ENCODE results near the gene MTRF1. TPM values are rescaled to one million over a fixed set of nuclear protein-coding genes. Genes with fewer than 3 reads are reported as not detected.

MTRF1 gene
- total and polyA plus RNA-seq, 9 of the 15 experiments (the other 6 are each of a cell fraction or from before 2014, with no cell fraction given), result 12.5 to 33.7 (median 20.1) TPM

- in situ Hi-C loops (cut with MboI), result no loop called here
Measured at GRCh38 chr13:41304551-41304950, 41.2 kb upstream of the MTRF1 start.

GRCh38 chr13:41302743-41303142 lies 39.4 kb upstream of the MTRF1 start:
- no TSS peak for BruUV-seq (replicated peaks)
- POLR2A ChIA-PET, result no interaction called here
- no peak overlapping the region for H2AFZ ChIP-seq (ENCODE audit: low read depth, low read length)
- TF ChIP-seq MCM2 (IDR thresholded peaks at IDR 0.05; ENCODE audit: low read depth) (no peak), MBD2 (IDR thresholded peaks at IDR 0.05; ENCODE audit: borderline replicate concordance, low read depth) (no peak), E2F3 (CRISPR knock-in tag; IDR thresholded peaks at IDR 0.05) (no peak), NR2F6 (CRISPR knock-in tag; IDR thresholded peaks at IDR 0.05) (no peak)
- TF ChIP-seq, protein P1, sequence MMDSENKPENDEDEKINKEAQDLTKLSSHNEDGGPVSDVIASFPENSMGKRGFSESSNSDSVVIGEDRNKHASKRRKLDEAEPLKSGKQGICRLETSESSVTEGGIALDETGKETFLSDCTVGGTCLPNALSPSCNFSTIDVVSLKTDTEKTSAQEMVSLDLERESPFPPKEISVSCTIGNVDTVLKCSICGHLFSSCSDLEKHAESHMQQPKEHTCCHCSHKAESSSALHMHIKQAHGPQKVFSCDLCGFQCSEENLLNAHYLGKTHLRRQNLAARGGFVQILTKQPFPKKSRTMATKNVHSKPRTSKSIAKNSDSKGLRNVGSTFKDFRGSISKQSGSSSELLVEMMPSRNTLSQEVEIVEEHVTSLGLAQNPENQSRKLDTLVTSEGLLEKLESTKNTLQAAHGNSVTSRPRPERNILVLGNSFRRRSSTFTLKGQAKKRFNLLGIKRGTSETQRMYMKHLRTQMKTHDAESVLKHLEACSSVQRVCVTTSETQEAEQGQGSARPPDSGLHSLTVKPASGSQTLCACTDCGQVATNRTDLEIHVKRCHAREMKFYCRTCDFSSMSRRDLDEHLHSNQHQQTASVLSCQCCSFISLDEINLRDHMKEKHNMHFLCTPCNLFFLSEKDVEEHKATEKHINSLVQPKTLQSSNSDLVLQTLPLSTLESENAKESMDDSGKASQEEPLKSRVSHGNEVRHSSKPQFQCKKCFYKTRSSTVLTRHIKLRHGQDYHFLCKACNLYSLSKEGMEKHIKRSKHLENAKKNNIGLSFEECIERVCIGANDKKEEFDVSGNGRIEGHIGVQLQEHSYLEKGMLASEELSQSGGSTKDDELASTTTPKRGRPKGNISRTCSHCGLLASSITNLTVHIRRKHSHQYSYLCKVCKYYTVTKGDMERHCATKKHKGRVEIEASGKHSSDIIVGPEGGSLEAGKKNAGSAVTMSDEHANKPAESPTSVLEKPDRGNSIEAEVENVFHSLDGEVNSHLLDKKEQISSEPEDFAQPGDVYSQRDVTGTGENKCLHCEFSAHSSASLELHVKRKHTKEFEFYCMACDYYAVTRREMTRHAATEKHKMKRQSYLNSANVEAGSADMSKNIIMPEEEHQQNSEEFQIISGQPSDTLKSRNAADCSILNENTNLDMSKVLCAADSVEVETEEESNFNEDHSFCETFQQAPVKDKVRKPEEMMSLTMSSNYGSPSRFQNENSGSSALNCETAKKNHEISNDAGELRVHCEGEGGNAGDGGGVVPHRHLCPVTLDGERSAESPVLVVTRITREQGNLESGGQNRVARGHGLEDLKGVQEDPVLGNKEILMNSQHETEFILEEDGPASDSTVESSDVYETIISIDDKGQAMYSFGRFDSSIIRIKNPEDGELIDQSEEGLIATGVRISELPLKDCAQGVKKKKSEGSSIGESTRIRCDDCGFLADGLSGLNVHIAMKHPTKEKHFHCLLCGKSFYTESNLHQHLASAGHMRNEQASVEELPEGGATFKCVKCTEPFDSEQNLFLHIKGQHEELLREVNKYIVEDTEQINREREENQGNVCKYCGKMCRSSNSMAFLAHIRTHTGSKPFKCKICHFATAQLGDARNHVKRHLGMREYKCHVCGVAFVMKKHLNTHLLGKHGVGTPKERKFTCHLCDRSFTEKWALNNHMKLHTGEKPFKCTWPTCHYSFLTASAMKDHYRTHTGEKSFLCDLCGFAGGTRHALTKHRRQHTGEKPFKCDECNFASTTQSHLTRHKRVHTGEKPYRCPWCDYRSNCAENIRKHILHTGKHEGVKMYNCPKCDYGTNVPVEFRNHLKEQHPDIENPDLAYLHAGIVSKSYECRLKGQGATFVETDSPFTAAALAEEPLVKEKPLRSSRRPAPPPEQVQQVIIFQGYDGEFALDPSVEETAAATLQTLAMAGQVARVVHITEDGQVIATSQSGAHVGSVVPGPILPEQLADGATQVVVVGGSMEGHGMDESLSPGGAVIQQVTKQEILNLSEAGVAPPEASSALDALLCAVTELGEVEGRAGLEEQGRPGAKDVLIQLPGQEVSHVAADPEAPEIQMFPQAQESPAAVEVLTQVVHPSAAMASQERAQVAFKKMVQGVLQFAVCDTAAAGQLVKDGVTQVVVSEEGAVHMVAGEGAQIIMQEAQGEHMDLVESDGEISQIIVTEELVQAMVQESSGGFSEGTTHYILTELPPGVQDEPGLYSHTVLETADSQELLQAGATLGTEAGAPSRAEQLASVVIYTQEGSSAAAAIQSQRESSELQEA (IDR thresholded peaks at IDR 0.05; ENCODE audit: low read depth), result no peak

More at GRCh38 chr13:41304551-41304950, 41.2 kb upstream of the MTRF1 start:
- ChIA-PET CTCF (ENCODE audit: low intra/inter-chr PET ratio) (no interaction called here), POLR2A (no interaction called here)
- no peak overlapping the region for H3K4me3 ChIP-seq
- FAIRE-seq, result no peak
- no peaks in the 10 kb centered on the region for H4K20me1 ChIP-seq (replicated peaks; ENCODE audit: control insufficient read depth, insufficient read depth, low read length)
- H3K36me3 ChIP-seq (ENCODE audit: control insufficient read depth, insufficient read depth, low read length), result no peaks in the 10 kb centered on the region
- no peaks in the 10 kb centered on the region for H3K79me2 ChIP-seq (ENCODE audit: control insufficient read depth, insufficient read depth, low read length)
- H3K9me3 ChIP-seq (replicated peaks; ENCODE audit: control insufficient read depth, insufficient read depth, low read depth, low read length), result no peaks in the 10 kb centered on the region
- TF ChIP-seq, protein P2, sequence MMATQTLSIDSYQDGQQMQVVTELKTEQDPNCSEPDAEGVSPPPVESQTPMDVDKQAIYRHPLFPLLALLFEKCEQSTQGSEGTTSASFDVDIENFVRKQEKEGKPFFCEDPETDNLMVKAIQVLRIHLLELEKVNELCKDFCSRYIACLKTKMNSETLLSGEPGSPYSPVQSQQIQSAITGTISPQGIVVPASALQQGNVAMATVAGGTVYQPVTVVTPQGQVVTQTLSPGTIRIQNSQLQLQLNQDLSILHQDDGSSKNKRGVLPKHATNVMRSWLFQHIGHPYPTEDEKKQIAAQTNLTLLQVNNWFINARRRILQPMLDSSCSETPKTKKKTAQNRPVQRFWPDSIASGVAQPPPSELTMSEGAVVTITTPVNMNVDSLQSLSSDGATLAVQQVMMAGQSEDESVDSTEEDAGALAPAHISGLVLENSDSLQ (IDR thresholded peaks at IDR 0.05), result peak; percentile 84
- TF ChIP-seq MTF1 (CRISPR knock-in tag; IDR thresholded peaks at IDR 0.05; ENCODE audit: borderline replicate concordance), result no peak
- peak in 1 of 4 experiments; percentile 13 for DNase-seq (ENCODE audit: extremely low read depth in 1 of 4, low spot score in 3 of 4)
- 0 out of 2 replicates have a peak overlapping the region, but pooled peaks have one; percentile 45 for H2AFZ ChIP-seq (ENCODE audit: low read depth, low read length)
- no TSS peak for BruUV-seq (replicated peaks)
- ATAC-seq, result peak; percentile 35; the same call in 2 of the 3 replicates
- no peaks in the 10 kb centered on the region for H3K27me3 ChIP-seq (ENCODE audit: control insufficient read depth in 2 of 2, insufficient read depth in 2 of 2, low read length in 2 of 2)
- H3K4me1 ChIP-seq (replicated peaks in 1 of 2; ENCODE audit: control insufficient read depth in 2 of 2, insufficient read depth in 2 of 2, low read length in 2 of 2), result no peaks in the 10 kb centered on the region; a peak in 1 of 5 replicates
- H3K4me2 ChIP-seq (ENCODE audit: insufficient read depth, low read length), result no peak overlapping the region
- H3K9me1 ChIP-seq (ENCODE audit: control insufficient read depth, insufficient read depth, low read length), result no peaks in the 10 kb centered on the region
- no peak overlapping the region for H3K9ac ChIP-seq (ENCODE audit: insufficient read depth in 1 of 2, low read depth in 2 of 2, low read length in 2 of 2)
- intact Hi-C loops (cut with micrococcal nuclease), result no loop called here
- no peak overlapping the region for H3K27ac ChIP-seq (ENCODE audit: extremely low read depth, low read depth, low read length)

More at GRCh38 chr13:41302743-41303142, 39.4 kb upstream of the MTRF1 start:
- H3K9me3 ChIP-seq (replicated peaks; ENCODE audit: control insufficient read depth, insufficient read depth, low read depth, low read length), result no peaks in the 10 kb centered on the region
- no peaks in the 10 kb centered on the region for H4K20me1 ChIP-seq (replicated peaks; ENCODE audit: control insufficient read depth, insufficient read depth, low read length)
- DNase-seq (ENCODE audit: extremely low read depth in 1 of 4, low spot score in 3 of 4) (no peak), ATAC-seq (no peak), FAIRE-seq (no peak)
- intact Hi-C loops (cut with micrococcal nuclease) (no loop called here), in situ Hi-C loops (cut with MboI) (no loop called here)
- H3K4me1 ChIP-seq (replicated peaks in 1 of 2; ENCODE audit: control insufficient read depth in 2 of 2, insufficient read depth in 2 of 2, low read length in 2 of 2), result no peaks in the 10 kb centered on the region; a peak in 1 of 5 replicates
- WGBS (ENCODE audit: insufficient coverage, low coverage, missing lambda C conversion rate), result 72% methylated on average over 2 of the region's 3 CpGs
- H3K4me3 ChIP-seq, result no peak overlapping the region
- no peaks in the 10 kb centered on the region for H3K79me2 ChIP-seq (ENCODE audit: control insufficient read depth, insufficient read depth, low read length)
- no peak overlapping the region for H3K4me2 ChIP-seq (ENCODE audit: insufficient read depth, low read length)
- H3K27me3 ChIP-seq (ENCODE audit: control insufficient read depth in 2 of 2, insufficient read depth in 2 of 2, low read length in 2 of 2), result no peaks in the 10 kb centered on the region
- no peaks in the 10 kb centered on the region for H3K36me3 ChIP-seq (ENCODE audit: control insufficient read depth, insufficient read depth, low read length)
- no peak overlapping the region for H3K27ac ChIP-seq (ENCODE audit: extremely low read depth, low read depth, low read length)
- CTCF ChIA-PET (ENCODE audit: low intra/inter-chr PET ratio), result no interaction called here
- H3K9me1 ChIP-seq (ENCODE audit: control insufficient read depth, insufficient read depth, low read length), result no peaks in the 10 kb centered on the region
- H3K9ac ChIP-seq (ENCODE audit: insufficient read depth in 1 of 2, low read depth in 2 of 2, low read length in 2 of 2), result no peak overlapping the region
